ENCODE results near the gene AIG1.
"Not testable (repeated sequence)": the region's sequence is repeated elsewhere in the genome, so short reads cannot be mapped to it uniquely, and the experiment has no call there.

The AIG1 gene

DNA sequence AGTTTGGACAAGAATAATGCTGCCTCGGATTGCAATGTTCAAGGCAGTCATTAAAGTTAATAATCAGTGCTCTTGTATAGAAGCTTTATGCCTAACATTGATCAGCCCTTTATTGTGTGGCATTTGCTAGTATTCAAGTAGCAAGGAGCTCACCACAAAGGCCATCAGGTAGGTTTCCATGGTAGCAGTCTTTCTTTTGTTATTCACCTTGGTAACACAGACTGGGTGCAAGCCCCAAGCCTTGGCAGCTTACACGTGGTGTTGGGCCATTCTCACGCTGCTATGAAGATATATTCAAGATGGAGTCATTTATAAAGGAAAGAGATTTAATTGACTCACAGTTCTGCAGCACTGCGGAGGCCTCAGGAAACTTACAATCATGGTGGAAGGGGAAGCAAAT lies 240.5 kb downstream of the AIG1 start:
- Histone ChIP-seq H3K9ac (ENCODE audit: insufficient read length) (no peak overlapping the region), H3K9me3 (ENCODE audit: low read depth, low read length) (no peaks in the 10 kb centered on the region), H3K36me3 (ENCODE audit: insufficient read depth, low read length) (no peaks in the 10 kb centered on the region), H3K27ac (no peak overlapping the region), H3K4me3 (no peak overlapping the region)
- no peak for DNase-seq (ENCODE audit: low read depth, low spot score)
- TF ChIP-seq EZH2 (IDR thresholded peaks at IDR 0.05): no peak
- no peak for TF ChIP-seq POLR2AphosphoS5 (IDR thresholded peaks at IDR 0.05; ENCODE audit: borderline replicate concordance, low read depth, low read length)
- no peak for TF ChIP-seq FOXP2 (optimal IDR thresholded peaks at IDR 0.05; ENCODE audit: control extremely low read depth, extremely low read length, insufficient read depth)

GRCh38 chr6:143307760-143308159 lies 247.1 kb downstream of the AIG1 start:
- H3K27ac ChIP-seq; H3K9ac ChIP-seq (ENCODE audit: insufficient read length); DNase-seq (ENCODE audit: low read depth, low spot score); H3K4me3 ChIP-seq; H3K9me3 ChIP-seq (ENCODE audit: low read depth, low read length); H3K36me3 ChIP-seq (ENCODE audit: insufficient read depth, low read length): not testable (repeated sequence)

DNA sequence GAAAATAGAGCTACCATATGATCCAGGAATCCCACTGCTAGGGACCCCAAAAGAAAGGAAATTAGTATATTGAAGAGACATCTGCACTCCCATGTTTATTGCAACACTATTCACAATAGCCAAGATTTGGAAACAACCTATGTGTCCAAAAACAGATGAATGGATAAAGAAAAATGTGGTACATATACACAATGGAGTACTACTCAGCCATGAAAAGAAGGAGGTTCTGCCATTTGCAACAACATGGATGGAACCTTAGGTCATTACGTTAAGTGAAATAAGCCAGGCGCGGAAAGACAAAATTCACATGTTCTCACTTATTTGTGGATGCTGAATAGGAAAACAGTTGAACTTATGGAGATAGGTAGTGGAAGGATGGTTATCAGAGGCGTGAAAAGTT lies 252.5 kb downstream of the AIG1 start:
- TF ChIP-seq FOXP2 (optimal IDR thresholded peaks at IDR 0.05; ENCODE audit: control extremely low read depth, extremely low read length, insufficient read depth) (no peak), POLR2AphosphoS5 (IDR thresholded peaks at IDR 0.05; ENCODE audit: borderline replicate concordance, low read depth, low read length) (no peak), EZH2 (IDR thresholded peaks at IDR 0.05) (no peak)
- no peak overlapping the region for H3K4me3 ChIP-seq
- H3K9me3 ChIP-seq (ENCODE audit: low read depth, low read length): no peaks in the 10 kb centered on the region
- DNase-seq (ENCODE audit: low read depth, low spot score): no peak
- no peaks in the 10 kb centered on the region for H3K36me3 ChIP-seq (ENCODE audit: insufficient read depth, low read length)
- no peak overlapping the region for H3K27ac ChIP-seq
- H3K9ac ChIP-seq (ENCODE audit: insufficient read length): no peak overlapping the region

DNA sequence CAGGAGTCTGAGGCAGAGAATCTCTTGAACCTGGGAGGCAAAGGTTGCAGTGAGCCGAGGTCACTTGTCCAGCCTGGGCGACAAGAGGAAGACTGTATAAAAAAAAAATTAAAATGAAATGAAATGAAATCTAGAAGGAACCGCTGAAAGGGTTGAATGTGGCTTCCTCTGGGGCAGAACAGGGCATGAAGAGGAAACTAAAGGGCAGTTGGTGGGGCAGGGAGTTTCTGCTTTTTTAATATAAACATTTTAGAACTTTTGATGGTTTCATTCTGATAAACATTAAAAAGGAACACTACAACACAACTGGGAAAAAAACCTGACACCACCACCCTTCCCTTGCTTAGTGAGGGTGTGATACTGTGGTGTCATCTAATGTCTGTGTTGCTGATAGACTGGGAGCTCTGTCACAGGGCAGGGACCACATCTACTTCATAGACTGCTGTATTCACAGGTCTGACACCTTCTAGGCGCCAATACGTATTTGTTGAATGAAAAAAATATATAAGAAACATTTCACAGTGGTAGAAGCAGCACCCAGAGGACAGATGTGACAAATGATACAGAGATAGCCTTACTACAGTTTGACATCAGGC lies 260.9 kb downstream of the AIG1 start:
- no peak for DNase-seq (ENCODE audit: low read depth, low spot score)
- H3K27ac ChIP-seq: no peak overlapping the region
- H3K36me3 ChIP-seq (ENCODE audit: insufficient read depth, low read length): no peaks in the 10 kb centered on the region
- H3K9me3 ChIP-seq (ENCODE audit: low read depth, low read length): no peaks in the 10 kb centered on the region
- H3K9ac ChIP-seq (ENCODE audit: insufficient read length): no peak overlapping the region
- no peak overlapping the region for H3K4me3 ChIP-seq
- TF ChIP-seq EZH2 (IDR thresholded peaks at IDR 0.05): no peak
- no peak for TF ChIP-seq FOXP2 (optimal IDR thresholded peaks at IDR 0.05; ENCODE audit: control extremely low read depth, extremely low read length, insufficient read depth)
- TF ChIP-seq POLR2AphosphoS5 (IDR thresholded peaks at IDR 0.05; ENCODE audit: borderline replicate concordance, low read depth, low read length): no peak

- Histone ChIP-seq H3K36me3 (ENCODE audit: insufficient read depth, low read length) (no peaks in the 10 kb centered on the region), H3K9ac (ENCODE audit: insufficient read length) (no peak overlapping the region), H3K27ac (no peak overlapping the region), H3K9me3 (ENCODE audit: low read depth, low read length) (no peaks in the 10 kb centered on the region), H3K4me3 (no peak overlapping the region)
- TF ChIP-seq EZH2 (IDR thresholded peaks at IDR 0.05) (no peak), FOXP2 (optimal IDR thresholded peaks at IDR 0.05; ENCODE audit: control extremely low read depth, extremely low read length, insufficient read depth) (no peak), POLR2AphosphoS5 (IDR thresholded peaks at IDR 0.05; ENCODE audit: borderline replicate concordance, low read depth, low read length) (no peak)
- no peak for DNase-seq (ENCODE audit: low read depth, low spot score)
Measured at GRCh38 chr6:143322386-143322785, 261.7 kb downstream of the AIG1 start.

- Histone ChIP-seq H3K27ac (no peak overlapping the region), H3K9ac (ENCODE audit: insufficient read length) (no peak overlapping the region)
- TF ChIP-seq FOXP2 (optimal IDR thresholded peaks at IDR 0.05; ENCODE audit: control extremely low read depth, extremely low read length, insufficient read depth) (no peak), EZH2 (IDR thresholded peaks at IDR 0.05) (no peak), POLR2AphosphoS5 (IDR thresholded peaks at IDR 0.05; ENCODE audit: borderline replicate concordance, low read depth, low read length) (no peak)
Measured at GRCh38 chr6:143323729-143324470, 263.2 kb downstream of the AIG1 start.

GRCh38 chr6:143325379-143326140 lies 264.9 kb downstream of the AIG1 start:
- Histone ChIP-seq H3K9ac (ENCODE audit: insufficient read length) (no peak overlapping the region), H3K27ac (no peak overlapping the region), H3K36me3 (ENCODE audit: insufficient read depth, low read length) (no peaks in the 10 kb centered on the region), H3K9me3 (ENCODE audit: low read depth, low read length) (no peaks in the 10 kb centered on the region), H3K4me3 (no peak overlapping the region)
- TF ChIP-seq FOXP2 (optimal IDR thresholded peaks at IDR 0.05; ENCODE audit: control extremely low read depth, extremely low read length, insufficient read depth) (no peak), EZH2 (IDR thresholded peaks at IDR 0.05) (no peak), POLR2AphosphoS5 (IDR thresholded peaks at IDR 0.05; ENCODE audit: borderline replicate concordance, low read depth, low read length) (no peak)
- DNase-seq (ENCODE audit: low read depth, low spot score): no peak

More at GRCh38 chr6:143323729-143324470, 263.2 kb downstream of the AIG1 start:
- H3K9me3 ChIP-seq (ENCODE audit: low read depth, low read length): no peaks in the 10 kb centered on the region
- H3K4me3 ChIP-seq: no peak overlapping the region
- H3K36me3 ChIP-seq (ENCODE audit: insufficient read depth, low read length): no peaks in the 10 kb centered on the region
- peak; percentile 24 for DNase-seq (ENCODE audit: low read depth, low spot score)

DNA sequence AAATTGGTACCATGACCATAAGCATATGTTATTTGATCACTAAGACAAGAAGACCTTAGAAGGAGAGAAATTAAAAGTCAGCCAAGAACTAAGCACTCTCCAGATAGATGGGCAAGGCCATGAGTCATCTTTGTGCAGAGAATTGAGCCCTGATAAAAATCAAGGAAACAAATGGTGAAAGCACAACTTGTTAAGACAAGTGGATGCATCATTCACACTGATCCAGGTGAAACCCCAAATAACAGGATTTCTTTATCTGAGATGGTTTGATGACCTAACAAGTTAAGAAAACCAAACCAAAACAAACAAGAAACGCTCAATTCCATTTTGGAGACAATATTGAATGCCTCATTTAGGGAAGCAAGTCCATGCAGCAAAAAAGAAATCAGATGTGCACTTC lies 268.2 kb downstream of the AIG1 start:
- Histone ChIP-seq H3K9ac (ENCODE audit: insufficient read length) (no peak overlapping the region), H3K4me3 (no peak overlapping the region), H3K27ac (no peak overlapping the region), H3K36me3 (ENCODE audit: insufficient read depth, low read length) (no peaks in the 10 kb centered on the region), H3K9me3 (ENCODE audit: low read depth, low read length) (no peaks in the 10 kb centered on the region)
- no peak for DNase-seq (ENCODE audit: low read depth, low spot score)
- TF ChIP-seq POLR2AphosphoS5 (IDR thresholded peaks at IDR 0.05; ENCODE audit: borderline replicate concordance, low read depth, low read length) (no peak), FOXP2 (optimal IDR thresholded peaks at IDR 0.05; ENCODE audit: control extremely low read depth, extremely low read length, insufficient read depth) (no peak), EZH2 (IDR thresholded peaks at IDR 0.05) (no peak)

All from SK-N-MC (cell line).